Raji (cell line): ENCODE measurements around the gene LCN9.

ENCODE experiments used
- POLR2A ChIP-seq: IDR thresholded peaks from 2 replicates; pipeline ENCODE4 v1.6.1; 2011; ENCODE audit warnings: low read depth, low read length, control low read depth; ENCODE audit not compliant: insufficient read depth

The LCN9 gene

GRCh38 chr9:135662758-135663450 lies at the start of gene LCN9:
TSS of gene LCN9 (plus strand) at chr9:135663309. CDS start at chr9:135663322, 13 bp downstream.
- no peak for TF ChIP-seq POLR2A

DNA sequence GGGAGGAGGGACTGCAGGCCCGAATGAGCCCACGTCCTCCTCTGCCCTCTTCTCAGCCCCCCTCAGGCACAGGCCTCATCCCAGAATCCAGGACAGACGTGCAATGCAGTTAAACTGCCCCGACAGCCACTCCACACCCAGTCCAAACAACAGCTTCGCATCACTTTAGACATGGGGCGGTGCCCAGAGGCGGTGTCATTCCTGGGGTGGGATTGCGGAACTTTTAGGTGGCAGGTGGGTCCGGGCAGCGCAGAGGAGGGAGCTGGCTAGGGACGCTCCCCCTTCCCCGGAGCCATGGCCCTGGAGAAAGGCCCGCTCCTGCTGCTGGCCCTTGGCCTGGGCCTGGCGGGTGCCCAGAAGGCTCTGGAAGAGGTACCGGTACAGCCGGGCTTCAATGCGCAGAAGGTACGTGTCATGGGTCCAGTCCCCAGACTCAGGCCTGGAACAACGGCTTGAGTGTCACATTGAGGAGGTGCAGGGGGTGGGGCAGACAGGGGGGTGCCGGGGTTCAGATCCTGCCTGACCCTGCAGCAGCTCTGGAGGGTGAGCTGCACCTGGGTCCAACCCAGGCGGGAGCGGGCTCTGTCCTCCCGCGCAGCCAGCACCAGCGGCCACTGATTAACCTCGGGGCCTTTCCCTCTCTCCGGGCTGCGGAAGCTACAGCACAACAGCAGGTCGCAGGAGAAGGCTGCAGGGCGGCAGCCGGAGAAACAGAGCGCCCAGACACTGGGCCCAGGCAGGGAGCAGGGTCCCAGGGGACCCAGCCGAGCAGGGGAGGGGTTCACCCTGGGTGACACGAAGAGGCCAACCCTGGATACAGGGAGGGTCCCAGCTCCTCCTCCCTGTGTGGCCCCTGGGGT lies 48.9 kb upstream of the LCN9 start:
- TF ChIP-seq POLR2A = no peak

DNA sequence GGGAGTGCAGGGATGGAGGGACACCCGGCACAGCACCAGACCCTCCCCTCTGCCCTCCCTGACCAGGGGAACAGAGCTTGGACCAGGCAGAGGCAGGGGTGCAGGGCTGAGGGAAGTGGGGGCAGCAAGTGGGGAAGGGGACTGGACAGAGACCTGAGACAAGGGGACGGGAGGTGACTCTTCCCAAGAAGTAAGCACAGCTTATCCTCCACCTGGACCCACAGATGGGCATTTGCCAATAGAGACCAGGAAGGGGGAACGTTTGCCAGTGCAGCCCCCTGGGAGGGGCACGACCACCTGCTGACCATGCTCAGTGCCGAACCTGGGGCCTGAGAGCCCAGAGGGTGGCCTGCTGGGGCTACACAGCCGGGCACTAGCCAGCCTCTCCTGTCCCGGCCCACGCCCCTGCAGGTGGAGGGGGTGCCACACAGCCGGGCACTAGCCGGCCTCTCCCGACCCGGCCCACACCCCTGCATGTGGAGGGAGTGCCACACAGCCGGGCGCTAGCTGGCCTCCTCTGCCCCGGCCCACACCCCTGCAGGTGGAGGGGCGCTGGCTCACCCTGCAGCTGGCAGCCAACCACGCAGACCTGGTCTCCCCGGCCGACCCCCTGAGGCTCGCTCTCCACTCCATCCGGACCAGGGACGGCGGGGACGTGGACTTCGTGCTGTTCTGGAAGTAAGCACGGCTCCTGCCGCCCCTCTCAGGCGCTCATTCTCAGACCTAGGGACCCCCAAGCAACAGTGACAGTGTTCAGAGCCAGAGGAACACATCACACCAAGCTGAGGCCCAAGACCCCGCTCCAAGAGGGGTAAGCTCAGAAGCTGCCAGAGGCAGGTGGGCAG lies 48.1 kb upstream of the LCN9 start:
- TF ChIP-seq POLR2A = no peak

DNA sequence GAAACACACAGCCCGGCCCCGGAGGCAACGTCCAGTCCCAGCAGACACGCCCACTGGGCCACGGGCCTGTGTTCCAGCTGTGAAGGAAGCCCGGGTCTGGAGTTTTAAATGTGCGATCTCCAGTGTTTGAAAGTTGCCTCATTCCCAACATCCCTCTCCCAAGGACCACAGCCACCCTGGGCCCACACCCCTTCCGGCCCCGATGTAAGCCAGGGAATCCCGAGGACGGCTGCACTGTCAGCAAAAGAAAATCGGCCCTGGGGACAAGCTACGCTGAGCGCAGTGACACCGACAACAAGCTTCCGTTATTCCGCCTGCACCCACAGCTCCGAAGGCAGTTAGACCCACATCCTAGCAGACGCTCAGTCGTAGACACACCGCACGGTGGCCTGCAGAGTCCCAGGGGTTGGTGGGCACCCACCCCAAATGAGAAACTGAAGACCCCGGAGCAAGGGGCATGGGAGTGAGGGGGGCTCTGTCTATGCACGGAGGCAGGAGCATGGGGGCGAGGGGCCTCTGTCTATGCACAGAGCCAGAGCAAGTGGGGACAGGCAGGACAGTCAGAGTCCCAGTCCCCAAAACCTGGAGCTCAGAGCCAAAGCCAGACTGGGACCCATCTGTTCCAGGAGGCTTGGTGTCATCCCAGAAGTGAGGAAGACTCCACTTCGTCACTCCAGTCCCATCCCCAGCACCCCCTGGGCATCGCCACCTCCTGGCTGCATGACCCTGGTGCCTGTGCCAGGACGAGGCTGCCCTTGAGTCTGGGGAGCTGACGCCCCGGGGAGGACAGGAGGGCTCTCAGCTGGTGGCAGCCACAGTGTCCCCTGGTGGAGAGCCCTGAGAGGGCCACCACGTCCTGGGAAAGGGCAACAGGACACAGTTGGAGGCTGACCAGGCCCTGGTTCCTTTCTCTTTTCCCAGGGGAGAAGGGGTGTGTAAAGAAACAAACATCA lies 47.2 kb upstream of the LCN9 start:
- TF ChIP-seq POLR2A = no peak

- TF ChIP-seq POLR2A = no peak
Observed at GRCh38 chr9:135616619-135617537, 46.2 kb upstream of the LCN9 start.

GRCh38 chr9:135617538-135617900 lies 45.6 kb upstream of the LCN9 start:
- TF ChIP-seq POLR2A = no peak

- TF ChIP-seq POLR2A = no peak
Observed at GRCh38 chr9:135617991-135618411, 45.1 kb upstream of the LCN9 start.

GRCh38 chr9:135618866-135619598 lies 44.1 kb upstream of the LCN9 start:
- TF ChIP-seq POLR2A = no peak

GRCh38 chr9:135619599-135619886 lies 43.6 kb upstream of the LCN9 start:
- TF ChIP-seq POLR2A = no peak

GRCh38 chr9:135620558-135620957 lies 42.6 kb upstream of the LCN9 start:
- TF ChIP-seq POLR2A = no peak

DNA sequence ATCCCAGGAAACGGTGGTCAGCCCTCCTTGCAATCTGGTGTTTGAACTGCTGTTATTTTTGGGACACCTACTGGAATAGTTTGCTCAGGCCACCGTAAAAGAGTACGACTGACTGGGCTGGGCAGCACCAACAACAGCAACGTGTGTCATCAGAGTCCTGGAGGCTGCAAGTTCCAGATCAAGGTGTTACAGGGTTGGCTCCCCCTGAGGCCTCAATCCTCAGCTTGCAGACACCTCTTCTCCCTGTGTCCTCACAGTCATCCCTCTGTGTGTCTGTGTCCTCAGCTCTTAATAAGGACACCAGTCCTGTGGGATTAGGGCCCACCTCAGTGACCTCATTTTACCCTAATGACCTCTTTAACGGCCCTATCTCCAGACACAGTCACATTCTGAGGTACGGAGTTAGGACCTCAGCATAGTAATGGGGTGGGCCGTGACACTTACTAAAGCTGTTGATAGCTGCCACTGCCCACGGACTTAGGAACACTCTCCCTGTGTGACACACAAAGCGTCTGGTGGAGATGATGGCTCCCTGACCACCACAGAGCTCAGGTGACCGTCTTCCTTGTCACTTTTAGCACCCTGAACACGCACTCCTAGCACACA lies 40.6 kb upstream of the LCN9 start:
- no peak for TF ChIP-seq POLR2A

DNA sequence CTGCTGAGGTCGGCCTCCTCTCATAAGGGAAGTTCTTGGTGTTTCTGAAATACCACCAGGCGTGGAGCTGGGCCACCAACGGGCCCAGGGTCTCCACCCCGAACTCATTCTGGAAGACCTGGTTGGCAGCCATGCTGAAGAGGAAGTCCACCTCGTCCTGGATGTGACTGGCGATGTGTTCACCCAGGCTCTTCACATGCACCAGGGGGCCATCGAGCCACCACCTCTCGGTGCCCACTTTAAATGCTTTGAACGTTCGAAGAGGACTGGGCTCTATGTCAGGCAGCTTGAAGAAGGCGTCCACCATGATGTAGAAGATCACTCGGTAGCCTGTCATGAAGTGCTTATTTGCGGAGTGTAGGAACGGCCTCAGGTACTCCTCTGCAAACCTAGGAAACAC lies 38.8 kb upstream of the LCN9 start:
- TF ChIP-seq POLR2A = no peak
